HepG2 (cell line): ENCODE measurements around the gene ZNF221. TPM values are rescaled to one million over a fixed set of nuclear protein-coding genes. Genes with fewer than 3 reads are reported as not detected.

ENCODE experiments used
- ARID2 ChIP-seq: sonication (generic); formaldehyde crosslinking; IDR thresholded peaks from 2 replicates; pipeline ENCODE4 v1.8.1; 2022; ENCODE audit warnings: mild to moderate bottlenecking, missing genetic modification reagents, borderline replicate concordance
- BHLHE40 ChIP-seq: IDR thresholded peaks from 2 replicates; pipeline ENCODE4 v1.6.1; 2011; ENCODE audit warnings: low read length, improper control_type of control experiment
- CENPT ChIP-seq: sonication (generic); formaldehyde crosslinking; IDR thresholded peaks from 2 replicates; pipeline ENCODE4 v1.8.0; 2022; ENCODE audit warnings: low read depth, mild to moderate bottlenecking, moderate library complexity, missing genetic modification reagents
- ELF4 ChIP-seq: sonication (generic); formaldehyde crosslinking; IDR thresholded peaks from 2 replicates; pipeline ENCODE4 v1.5.0; 2020; ENCODE audit warnings: missing genetic modification reagents, mild to moderate bottlenecking, moderate library complexity, borderline replicate concordance
- FOXJ3 ChIP-seq: sonication (generic); formaldehyde crosslinking; IDR thresholded peaks from 2 replicates; pipeline ENCODE4 v1.4.0; 2020; ENCODE audit warnings: missing genetic modification reagents, mild to moderate bottlenecking, borderline replicate concordance
- KLF15 ChIP-seq: sonication (generic); formaldehyde crosslinking; IDR thresholded peaks from 2 replicates; pipeline ENCODE4 v1.8.1; 2023; ENCODE audit warnings: borderline replicate concordance, mild to moderate bottlenecking, inconsistent platforms, missing genetic modification reagents, mixed read lengths
- RORA ChIP-seq: sonication (generic); formaldehyde crosslinking; IDR thresholded peaks from 2 replicates; pipeline ENCODE4 v1.5.0; 2020; ENCODE audit warnings: mild to moderate bottlenecking, missing genetic modification reagents, moderate library complexity
- SRSF9 ChIP-seq: fragments of 200-400 bp; formaldehyde crosslinking; IDR thresholded peaks from 2 replicates; pipeline ENCODE4 v1.6.1; 2018; ENCODE audit warnings: borderline replicate concordance, mild to moderate bottlenecking, low read depth, low read length; ENCODE audit not compliant: insufficient read depth, poor library complexity, severe bottlenecking
- U2AF2 ChIP-seq: fragments of 200-400 bp; formaldehyde crosslinking; IDR thresholded peaks from 2 replicates; pipeline ENCODE4 v1.6.1; 2017; ENCODE audit warnings: low read depth, mild to moderate bottlenecking, low read length
- ZC3H4 ChIP-seq: sonication (generic); formaldehyde crosslinking; IDR thresholded peaks from 2 replicates; pipeline ENCODE4 v1.4.0; 2020; ENCODE audit warnings: missing genetic modification reagents, borderline replicate concordance
- ZNF256 ChIP-seq: sonication (generic); formaldehyde crosslinking; conservative IDR thresholded peaks from 2 replicates; pipeline ENCODE4 v1.4.0; 2020; ENCODE audit warnings: missing genetic modification reagents
- ZNF850 ChIP-seq: sonication (generic); formaldehyde crosslinking; conservative IDR thresholded peaks from 2 replicates; pipeline ENCODE4 v1.9.0; 2021; ENCODE audit warnings: mild to moderate bottlenecking, missing genetic modification reagents
- polyA plus RNA-seq, 8 experiments: library from polyadenylated mRNA; depleted of rRNA in 3 of 8; stranded (reverse) in 7 of 8; unstranded in 1 of 8; fragments of >200 nt; fragmentation: Illumina TruSeq in 4 of 8; extraction: Trizol in 4 of 8; gene quantifications; 2 replicates each; pipeline versions ENCODE4 v1.2.1 to v1.2.3, GENCODE V29; 2011 to 2016; ENCODE audit warnings: low read depth in 4 of 8, missing spikeins in 1 of 8, mixed read lengths in 1 of 8; ENCODE audit not compliant: insufficient read depth in 1 of 8
- total RNA-seq, 5 experiments: library from RNA; depleted of rRNA; stranded (reverse); fragments of >200 nt; fragmentation: Illumina TruSeq; extraction: Trizol; gene quantifications; 2 replicates each; pipeline ENCODE4 v1.2.3, GENCODE V29; 2016; ENCODE audit warnings: low read depth in 1 of 5
- TF ChIP-seq, protein P1 (sequence below): sonication (generic); formaldehyde crosslinking; IDR thresholded peaks from 2 replicates; pipeline ENCODE4 v1.8.1; 2022; ENCODE audit warnings: low read depth, mild to moderate bottlenecking, missing genetic modification reagents
- TF ChIP-seq, protein P2 (sequence below): sonication (generic); formaldehyde crosslinking; IDR thresholded peaks from 2 replicates; pipeline ENCODE4 v1.5.1; 2020; ENCODE audit warnings: mild to moderate bottlenecking, missing genetic modification reagents, borderline replicate concordance
- TF ChIP-seq, protein P3 (sequence below): sonication (generic); formaldehyde crosslinking; IDR thresholded peaks from 2 replicates; pipeline ENCODE4 v1.4.0; 2020; ENCODE audit warnings: missing genetic modification reagents
- TF ChIP-seq, protein P4 (sequence below): sonication (generic); formaldehyde crosslinking; IDR thresholded peaks from 2 replicates; pipeline ENCODE4 v1.5.0; 2020; ENCODE audit warnings: missing genetic modification reagents
- TF ChIP-seq, protein P5 (sequence below): sonication (generic); formaldehyde crosslinking; IDR thresholded peaks from 2 replicates; pipeline ENCODE4 v1.5.0; 2020; ENCODE audit warnings: mild to moderate bottlenecking, missing genetic modification reagents, borderline replicate concordance

The ZNF221 gene
- total and polyA plus RNA-seq, 2 of the 13 experiments (the other 11 are each of a cell fraction or from before 2014, with no cell fraction given) = 0.48 to 3.4 TPM

DNA sequence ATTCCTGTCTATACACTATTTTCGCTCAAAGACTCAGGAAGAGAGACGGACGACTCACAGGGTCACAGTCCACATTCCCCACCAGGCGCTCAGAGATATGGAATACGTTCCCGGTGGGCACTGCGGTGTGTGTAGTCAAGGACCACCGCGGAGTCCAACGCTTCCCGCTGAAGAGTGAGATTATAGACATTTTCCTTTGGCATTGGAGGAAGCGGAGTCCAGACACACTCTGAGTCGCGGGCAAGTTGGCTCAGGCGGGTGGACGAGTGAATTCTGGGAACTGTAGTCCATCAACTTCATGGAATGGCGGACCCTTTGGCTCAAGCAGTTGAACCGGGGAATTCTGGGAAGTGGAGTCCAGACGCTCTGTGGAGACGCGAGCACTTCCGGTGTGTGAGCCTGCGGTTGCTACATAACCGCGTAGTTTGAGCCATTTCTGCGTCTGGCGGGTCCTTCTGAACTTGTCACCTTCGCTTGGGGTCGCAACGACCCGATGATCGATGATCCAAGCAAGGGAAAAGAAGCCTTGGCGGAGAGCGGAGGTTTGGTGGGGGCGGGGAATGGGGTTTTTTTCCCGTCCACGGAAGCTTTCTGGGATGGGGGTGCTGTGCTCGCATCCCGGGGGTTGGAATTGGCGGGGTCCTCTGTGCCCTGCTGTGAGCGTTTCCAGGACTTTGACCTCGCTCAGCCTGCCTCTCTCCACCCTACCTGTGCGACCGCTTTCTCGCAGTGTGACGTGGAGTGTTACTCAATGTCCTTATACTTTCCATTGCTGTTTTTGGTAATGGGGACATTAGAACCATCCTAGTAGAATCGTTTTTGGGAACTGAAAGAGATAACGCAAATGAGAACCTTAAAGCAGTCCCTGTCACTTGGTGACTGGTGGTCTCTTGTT is 51.8 kb downstream of the ZNF221 start, which contains the start of gene ZNF230 (continued):
- TF ChIP-seq ELF4 (CRISPR knock-in tag) (no peak), ZNF850 (CRISPR knock-in tag) (no peak), ZC3H4 (CRISPR knock-in tag) (no peak), ARID2 (CRISPR knock-in tag) (no peak), CENPT (CRISPR knock-in tag) (no peak), ZNF256 (CRISPR knock-in tag) (no peak), KLF15 (CRISPR knock-in tag) (no peak), SRSF9 (no peak), BHLHE40 (no peak), U2AF2 (no peak), FOXJ3 (no peak), RORA (CRISPR knock-in tag) (no peak)
- TF ChIP-seq, protein P1, sequence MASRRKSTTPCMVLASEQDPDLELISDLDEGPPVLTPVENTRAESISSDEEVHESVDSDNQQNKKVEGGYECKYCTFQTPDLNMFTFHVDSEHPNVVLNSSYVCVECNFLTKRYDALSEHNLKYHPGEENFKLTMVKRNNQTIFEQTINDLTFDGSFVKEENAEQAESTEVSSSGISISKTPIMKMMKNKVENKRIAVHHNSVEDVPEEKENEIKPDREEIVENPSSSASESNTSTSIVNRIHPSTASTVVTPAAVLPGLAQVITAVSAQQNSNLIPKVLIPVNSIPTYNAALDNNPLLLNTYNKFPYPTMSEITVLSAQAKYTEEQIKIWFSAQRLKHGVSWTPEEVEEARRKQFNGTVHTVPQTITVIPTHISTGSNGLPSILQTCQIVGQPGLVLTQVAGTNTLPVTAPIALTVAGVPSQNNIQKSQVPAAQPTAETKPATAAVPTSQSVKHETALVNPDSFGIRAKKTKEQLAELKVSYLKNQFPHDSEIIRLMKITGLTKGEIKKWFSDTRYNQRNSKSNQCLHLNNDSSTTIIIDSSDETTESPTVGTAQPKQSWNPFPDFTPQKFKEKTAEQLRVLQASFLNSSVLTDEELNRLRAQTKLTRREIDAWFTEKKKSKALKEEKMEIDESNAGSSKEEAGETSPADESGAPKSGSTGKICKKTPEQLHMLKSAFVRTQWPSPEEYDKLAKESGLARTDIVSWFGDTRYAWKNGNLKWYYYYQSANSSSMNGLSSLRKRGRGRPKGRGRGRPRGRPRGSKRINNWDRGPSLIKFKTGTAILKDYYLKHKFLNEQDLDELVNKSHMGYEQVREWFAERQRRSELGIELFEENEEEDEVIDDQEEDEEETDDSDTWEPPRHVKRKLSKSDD = peak; percentile 62
- TF ChIP-seq, protein P2, sequence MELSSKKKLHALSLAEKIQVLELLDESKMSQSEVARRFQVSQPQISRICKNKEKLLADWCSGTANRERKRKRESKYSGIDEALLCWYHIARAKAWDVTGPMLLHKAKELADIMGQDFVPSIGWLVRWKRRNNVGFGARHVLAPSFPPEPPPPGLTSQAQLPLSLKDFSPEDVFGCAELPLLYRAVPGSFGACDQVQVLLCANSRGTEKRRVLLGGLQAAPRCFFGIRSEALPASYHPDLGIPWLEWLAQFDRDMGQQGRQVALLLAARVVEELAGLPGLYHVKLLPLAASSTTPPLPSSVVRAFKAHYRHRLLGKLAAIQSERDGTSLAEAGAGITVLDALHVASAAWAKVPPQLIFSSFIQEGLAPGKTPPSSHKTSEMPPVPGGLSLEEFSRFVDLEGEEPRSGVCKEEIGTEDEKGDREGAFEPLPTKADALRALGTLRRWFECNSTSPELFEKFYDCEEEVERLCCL = no peak
- TF ChIP-seq, protein P3, sequence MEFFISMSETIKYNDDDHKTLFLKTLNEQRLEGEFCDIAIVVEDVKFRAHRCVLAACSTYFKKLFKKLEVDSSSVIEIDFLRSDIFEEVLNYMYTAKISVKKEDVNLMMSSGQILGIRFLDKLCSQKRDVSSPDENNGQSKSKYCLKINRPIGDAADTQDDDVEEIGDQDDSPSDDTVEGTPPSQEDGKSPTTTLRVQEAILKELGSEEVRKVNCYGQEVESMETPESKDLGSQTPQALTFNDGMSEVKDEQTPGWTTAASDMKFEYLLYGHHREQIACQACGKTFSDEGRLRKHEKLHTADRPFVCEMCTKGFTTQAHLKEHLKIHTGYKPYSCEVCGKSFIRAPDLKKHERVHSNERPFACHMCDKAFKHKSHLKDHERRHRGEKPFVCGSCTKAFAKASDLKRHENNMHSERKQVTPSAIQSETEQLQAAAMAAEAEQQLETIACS = no peak
- TF ChIP-seq, protein P4, sequence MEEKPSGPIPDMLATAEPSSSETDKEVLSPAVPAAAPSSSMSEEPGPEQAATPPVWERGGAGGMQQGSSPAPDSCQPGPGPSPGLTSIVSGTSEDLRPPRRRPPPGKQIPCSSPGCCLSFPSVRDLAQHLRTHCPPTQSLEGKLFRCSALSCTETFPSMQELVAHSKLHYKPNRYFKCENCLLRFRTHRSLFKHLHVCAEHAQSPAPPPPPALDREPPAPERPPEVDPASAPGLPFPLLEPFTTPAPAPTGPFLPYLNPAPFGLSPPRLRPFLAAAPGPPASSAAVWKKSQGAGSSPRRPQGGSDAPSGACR (CRISPR knock-in tag) = no peak
- TF ChIP-seq, protein P5, sequence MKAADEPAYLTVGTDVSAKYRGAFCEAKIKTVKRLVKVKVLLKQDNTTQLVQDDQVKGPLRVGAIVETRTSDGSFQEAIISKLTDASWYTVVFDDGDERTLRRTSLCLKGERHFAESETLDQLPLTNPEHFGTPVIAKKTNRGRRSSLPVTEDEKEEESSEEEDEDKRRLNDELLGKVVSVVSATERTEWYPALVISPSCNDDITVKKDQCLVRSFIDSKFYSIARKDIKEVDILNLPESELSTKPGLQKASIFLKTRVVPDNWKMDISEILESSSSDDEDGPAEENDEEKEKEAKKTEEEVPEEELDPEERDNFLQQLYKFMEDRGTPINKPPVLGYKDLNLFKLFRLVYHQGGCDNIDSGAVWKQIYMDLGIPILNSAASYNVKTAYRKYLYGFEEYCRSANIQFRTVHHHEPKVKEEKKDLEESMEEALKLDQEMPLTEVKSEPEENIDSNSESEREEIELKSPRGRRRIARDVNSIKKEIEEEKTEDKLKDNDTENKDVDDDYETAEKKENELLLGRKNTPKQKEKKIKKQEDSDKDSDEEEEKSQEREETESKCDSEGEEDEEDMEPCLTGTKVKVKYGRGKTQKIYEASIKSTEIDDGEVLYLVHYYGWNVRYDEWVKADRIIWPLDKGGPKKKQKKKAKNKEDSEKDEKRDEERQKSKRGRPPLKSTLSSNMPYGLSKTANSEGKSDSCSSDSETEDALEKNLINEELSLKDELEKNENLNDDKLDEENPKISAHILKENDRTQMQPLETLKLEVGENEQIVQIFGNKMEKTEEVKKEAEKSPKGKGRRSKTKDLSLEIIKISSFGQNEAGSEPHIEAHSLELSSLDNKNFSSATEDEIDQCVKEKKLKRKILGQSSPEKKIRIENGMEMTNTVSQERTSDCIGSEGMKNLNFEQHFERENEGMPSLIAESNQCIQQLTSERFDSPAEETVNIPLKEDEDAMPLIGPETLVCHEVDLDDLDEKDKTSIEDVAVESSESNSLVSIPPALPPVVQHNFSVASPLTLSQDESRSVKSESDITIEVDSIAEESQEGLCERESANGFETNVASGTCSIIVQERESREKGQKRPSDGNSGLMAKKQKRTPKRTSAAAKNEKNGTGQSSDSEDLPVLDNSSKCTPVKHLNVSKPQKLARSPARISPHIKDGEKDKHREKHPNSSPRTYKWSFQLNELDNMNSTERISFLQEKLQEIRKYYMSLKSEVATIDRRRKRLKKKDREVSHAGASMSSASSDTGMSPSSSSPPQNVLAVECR (CRISPR knock-in tag) = peak; percentile 90
